Measurements from ENCODE around the gene CCDC192.
"Not testable (repeated sequence)": the region's sequence is repeated elsewhere in the genome, so short reads cannot be mapped to it uniquely, and the experiment has no call there.

- TF ChIP-seq CTCF, POLR2A (IDR thresholded peaks at IDR 0.05): not testable (repeated sequence)
Measured at GRCh38 chr5:127713083-127713482, 9.9 kb downstream of the CCDC192 start.
